ENCODE results near the gene C6orf62.
"Not testable (repeated sequence)": the region's sequence is repeated elsewhere in the genome, so short reads cannot be mapped to it uniquely, and the experiment has no call there.

C6orf62 gene

DNA sequence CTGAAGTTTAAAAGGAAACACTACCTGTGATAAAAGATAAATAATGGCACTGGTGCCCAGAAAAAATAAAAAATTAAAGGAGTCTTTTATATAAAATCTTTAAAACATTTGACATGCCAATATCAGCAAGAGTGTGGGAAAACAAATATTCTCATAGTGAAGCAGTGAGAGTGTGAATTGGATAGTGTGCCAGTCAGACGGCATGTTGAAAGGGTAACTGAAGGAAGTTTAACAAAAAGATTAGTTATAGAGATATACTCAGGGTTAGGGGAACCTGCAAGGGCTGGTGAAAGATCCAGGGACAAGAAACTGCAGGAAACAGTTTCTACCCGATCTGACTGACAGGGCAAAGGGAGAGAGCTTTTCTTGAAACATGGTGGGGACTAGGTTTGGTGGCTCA, 33.5 kb upstream of the C6orf62 start:
- TF ChIP-seq, protein P1, sequence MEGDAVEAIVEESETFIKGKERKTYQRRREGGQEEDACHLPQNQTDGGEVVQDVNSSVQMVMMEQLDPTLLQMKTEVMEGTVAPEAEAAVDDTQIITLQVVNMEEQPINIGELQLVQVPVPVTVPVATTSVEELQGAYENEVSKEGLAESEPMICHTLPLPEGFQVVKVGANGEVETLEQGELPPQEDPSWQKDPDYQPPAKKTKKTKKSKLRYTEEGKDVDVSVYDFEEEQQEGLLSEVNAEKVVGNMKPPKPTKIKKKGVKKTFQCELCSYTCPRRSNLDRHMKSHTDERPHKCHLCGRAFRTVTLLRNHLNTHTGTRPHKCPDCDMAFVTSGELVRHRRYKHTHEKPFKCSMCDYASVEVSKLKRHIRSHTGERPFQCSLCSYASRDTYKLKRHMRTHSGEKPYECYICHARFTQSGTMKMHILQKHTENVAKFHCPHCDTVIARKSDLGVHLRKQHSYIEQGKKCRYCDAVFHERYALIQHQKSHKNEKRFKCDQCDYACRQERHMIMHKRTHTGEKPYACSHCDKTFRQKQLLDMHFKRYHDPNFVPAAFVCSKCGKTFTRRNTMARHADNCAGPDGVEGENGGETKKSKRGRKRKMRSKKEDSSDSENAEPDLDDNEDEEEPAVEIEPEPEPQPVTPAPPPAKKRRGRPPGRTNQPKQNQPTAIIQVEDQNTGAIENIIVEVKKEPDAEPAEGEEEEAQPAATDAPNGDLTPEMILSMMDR (IDR thresholded peaks at IDR 0.05; ENCODE audit: extremely low read depth, missing control alignments) = no peak
- no peak for DNase-seq (ENCODE audit: low spot score)

DNA sequence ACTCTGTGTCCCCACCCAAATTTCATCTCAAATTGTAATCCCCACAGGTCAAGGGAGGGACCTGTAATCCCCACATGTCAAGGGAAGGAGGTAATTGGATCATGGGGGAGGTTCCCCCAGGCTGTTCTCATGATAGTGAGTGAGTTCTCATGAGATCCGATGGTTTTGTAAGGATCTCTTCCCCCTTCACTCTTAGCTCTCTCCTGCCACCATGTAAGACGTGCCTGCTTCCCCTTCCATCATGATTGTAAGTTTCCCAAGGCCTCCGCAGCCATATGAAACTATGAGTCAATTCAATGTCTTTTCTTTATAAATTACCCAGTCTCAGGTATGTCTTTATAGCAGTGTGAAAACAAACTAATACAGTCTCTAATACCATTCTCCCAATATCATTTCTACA, 31.9 kb upstream of the C6orf62 start:
- not testable (repeated sequence) for DNase-seq (ENCODE audit: low spot score)

DNA sequence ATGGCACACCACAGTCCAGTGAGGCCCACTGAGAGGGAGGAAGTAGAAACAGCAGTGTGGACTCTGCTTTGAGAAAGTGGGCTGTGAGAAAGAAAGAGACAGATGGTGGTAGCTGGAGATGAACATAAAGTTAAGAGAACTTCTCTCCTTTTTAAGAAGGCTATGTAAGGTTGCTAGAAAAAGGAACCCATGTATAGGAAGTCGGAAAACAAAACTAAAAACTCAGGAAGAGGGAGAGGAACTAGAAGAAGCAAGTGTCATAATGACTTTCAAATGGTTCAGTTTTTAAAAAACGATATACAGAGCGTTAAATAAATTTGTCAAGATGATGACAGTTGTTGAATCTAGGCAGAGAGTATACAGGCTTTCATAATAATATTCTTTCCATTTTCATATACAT, 30.3 kb upstream of the C6orf62 start:
- DNase-seq (ENCODE audit: low spot score) = no peak
- TF ChIP-seq, protein P1 (IDR thresholded peaks at IDR 0.05; ENCODE audit: extremely low read depth, missing control alignments) = no peak

DNA sequence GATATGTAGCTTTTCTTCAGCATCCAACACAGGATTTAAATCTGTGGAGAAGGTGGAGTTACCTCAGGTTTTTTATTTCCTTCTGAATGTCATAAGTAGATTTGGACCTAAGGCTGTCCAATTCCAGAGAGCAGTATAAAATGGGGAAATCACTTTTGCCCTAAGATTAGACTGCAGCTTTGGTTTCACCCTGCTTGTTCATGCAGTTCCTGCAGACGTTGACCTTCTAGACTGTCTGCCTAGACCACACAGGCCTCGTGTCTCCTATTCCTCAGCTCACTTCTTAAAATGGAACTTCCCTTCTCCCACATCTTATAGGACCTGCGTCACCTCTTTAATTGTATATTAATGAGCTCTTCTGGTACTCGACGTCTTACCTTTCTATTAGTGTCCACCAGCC, 26.0 kb upstream of the C6orf62 start:
- no peak for DNase-seq (ENCODE audit: low spot score)
- TF ChIP-seq, protein P1 (IDR thresholded peaks at IDR 0.05; ENCODE audit: extremely low read depth, missing control alignments) = no peak

DNA sequence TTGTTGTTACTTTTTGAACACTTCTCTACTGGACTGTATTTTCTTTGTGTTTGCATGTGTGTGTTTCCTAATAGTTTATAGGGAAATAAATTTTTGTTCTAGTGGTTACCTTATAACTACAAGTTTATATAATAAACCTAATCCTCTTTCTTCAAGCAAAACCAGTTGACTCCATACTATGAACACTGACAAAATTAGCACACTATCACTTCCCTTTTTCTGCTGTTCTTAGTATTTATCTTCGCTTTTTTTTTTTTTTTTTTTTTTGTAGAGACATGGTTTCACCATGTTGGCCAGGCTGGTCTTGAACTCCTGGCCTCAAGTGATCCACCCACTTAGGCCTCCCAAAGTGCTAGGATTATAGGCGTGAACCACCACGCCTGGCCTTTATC, 25.0 kb upstream of the C6orf62 start:
- TF ChIP-seq, protein P1 (IDR thresholded peaks at IDR 0.05; ENCODE audit: extremely low read depth, missing control alignments) = no peak
- DNase-seq (ENCODE audit: low spot score) = peak; percentile 48

DNA sequence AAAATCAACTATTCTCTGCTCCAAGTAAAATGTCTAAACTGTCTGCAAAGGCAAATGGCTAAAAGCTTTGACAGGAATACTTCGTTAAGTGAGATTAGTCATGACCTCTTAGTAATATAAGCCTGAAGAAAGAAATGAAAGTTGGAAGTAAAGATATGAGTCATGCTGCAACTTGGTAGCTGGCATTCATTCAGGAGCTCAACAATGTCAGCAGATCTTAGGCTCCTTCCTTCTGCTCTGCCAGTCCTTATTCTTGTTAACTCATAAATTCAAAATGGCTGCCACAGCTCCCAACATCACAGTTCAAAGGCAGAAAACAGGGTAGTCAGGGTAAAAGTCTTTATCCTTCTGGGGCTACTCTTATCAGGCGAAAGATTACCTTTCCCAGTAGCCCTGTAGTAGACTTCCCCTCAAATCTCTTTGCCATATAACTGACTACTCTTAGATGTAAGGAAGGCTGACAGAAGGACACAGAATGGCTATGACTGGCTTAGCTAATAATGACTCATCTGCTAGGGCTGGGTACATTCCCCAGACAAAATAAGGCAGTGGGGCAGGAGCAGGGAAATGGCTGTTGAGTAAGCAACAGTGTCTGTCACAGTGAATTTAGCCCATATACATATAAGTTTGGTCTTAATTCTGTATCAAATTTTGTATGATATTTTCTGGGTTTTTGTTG, 24.4 kb upstream of the C6orf62 start:
- DNase-seq (ENCODE audit: low spot score) = peak; percentile 39
- TF ChIP-seq, protein P1 (IDR thresholded peaks at IDR 0.05; ENCODE audit: extremely low read depth, missing control alignments) = no peak

DNA sequence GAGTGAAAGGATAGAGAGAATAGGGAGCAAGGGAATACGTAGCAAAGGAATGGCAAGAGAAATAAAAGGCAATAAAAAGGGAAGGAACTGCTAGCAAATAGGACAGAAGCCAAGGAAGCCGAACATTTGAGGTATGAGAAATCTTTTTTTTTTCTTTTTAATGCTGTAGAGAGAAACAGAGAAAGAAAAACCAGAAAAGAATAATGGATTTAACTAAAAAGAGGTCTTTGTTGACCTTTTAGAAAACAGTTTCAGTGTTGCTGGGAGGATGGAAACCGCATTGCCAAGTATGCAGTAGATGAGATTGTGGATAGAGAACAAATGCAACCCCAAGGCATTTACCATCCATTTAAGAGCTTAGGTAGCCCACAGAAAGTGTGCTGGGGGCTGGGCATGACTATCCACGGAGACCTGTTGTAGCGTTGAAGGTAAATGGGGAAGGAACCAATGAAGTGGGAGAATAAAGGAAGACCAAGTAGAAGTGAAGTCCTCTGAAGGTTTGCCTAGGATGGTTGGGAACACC, 23.3 kb upstream of the C6orf62 start:
- no peak for DNase-seq (ENCODE audit: low spot score)
- TF ChIP-seq, protein P1 (IDR thresholded peaks at IDR 0.05; ENCODE audit: extremely low read depth, missing control alignments) = no peak

DNA sequence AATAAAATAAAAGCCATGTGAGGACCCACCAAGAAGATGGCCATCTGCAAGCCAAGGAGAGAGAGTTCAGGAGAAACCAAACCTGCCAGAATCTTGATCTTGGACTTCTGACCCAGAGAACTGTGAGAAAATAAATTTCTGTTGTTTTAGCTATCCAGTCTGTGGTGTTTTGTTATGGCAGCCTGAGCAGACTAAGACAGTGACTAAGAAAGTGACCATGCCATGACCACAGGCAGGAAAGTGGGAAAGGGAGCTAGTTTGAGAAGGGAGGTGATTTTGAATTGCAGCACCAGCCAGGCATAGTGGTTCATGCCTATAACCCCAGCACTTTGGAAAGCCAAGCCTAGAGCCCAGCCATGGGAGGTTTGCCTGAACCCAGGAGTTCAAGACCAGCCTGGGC, 21.9 kb upstream of the C6orf62 start:
- no peak for DNase-seq (ENCODE audit: low spot score)
- TF ChIP-seq, protein P1 (IDR thresholded peaks at IDR 0.05; ENCODE audit: extremely low read depth, missing control alignments) = no peak
